NOMO-1 treated with dmso at 0.1 percent for 144 hours (cell line): Measurements from ENCODE around the gene APLP1.
A peak's percentile ranks its signal among the peaks of the same experiment; 100 is the strongest.
"Not testable (repeated sequence)": the region's sequence is repeated elsewhere in the genome, so short reads cannot be mapped to it uniquely, and the experiment has no call there.

Experiments
- DNase-seq: peaks from one replicate; lab custom pipeline; 2025; ENCODE audit not compliant: unreplicated experiment; lab: John Stamatoyannopoulos, UW

The APLP1 gene

GRCh38 chr19:35852029-35852780 lies 16.2 kb upstream of the APLP1 start, which contains the start of gene NPHS1:
Gene NPHS1 (minus strand): TSS chr19:35852504. CDS start chr19:35851837, 667 bp downstream.
- DNase-seq, result no peak

- DNase-seq, result no peak
Measured at GRCh38 chr19:35853038-35853756, 15.2 kb upstream of the APLP1 start.

GRCh38 chr19:35856546-35857149 lies 11.7 kb upstream of the APLP1 start, which contains the start of gene KIRREL2:
Gene KIRREL2 (plus strand): TSS chr19:35856911. CDS start chr19:35857120, 209 bp downstream.
- DNase-seq, result peak; percentile 45

GRCh38 chr19:35858311-35858710 lies 10.1 kb upstream of the APLP1 start:
- no peak for DNase-seq

DNA sequence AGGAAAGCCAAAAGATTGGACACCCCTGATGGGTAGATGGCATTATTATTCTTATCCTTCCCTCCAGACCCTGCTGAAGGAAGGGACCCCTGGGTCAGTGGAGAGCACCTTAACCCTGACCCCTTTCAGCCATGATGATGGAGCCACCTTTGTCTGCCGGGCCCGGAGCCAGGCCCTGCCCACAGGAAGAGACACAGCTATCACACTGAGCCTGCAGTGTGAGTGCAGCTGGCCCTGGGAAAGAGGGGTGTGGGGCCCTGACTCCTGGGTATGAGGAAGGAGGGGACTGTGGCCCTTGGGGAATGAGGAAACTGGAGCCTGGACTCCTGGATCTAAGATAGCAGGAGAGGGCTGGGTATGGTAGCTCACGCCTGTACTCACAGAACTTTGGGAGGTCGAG lies 9.0 kb upstream of the APLP1 start:
- DNase-seq, result no peak

DNA sequence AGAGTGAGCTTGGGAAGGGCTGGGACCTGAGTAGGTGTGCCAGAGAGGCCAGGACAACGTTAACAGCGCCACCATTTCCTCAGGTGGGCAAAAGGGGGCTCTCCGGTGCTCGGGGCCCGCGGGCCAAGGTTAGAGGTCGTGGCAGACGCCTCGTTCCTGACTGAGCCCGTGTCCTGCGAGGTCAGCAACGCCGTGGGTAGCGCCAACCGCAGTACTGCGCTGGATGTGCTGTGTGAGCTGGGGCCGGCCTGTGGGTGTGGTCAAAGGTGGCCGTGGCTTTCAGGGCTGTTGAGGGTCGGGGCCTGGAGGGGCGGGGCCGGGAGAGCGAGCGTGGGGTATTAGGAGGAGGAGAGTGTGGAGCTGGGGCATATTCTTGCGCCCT lies 7.9 kb upstream of the APLP1 start:
- no peak for DNase-seq

DNA sequence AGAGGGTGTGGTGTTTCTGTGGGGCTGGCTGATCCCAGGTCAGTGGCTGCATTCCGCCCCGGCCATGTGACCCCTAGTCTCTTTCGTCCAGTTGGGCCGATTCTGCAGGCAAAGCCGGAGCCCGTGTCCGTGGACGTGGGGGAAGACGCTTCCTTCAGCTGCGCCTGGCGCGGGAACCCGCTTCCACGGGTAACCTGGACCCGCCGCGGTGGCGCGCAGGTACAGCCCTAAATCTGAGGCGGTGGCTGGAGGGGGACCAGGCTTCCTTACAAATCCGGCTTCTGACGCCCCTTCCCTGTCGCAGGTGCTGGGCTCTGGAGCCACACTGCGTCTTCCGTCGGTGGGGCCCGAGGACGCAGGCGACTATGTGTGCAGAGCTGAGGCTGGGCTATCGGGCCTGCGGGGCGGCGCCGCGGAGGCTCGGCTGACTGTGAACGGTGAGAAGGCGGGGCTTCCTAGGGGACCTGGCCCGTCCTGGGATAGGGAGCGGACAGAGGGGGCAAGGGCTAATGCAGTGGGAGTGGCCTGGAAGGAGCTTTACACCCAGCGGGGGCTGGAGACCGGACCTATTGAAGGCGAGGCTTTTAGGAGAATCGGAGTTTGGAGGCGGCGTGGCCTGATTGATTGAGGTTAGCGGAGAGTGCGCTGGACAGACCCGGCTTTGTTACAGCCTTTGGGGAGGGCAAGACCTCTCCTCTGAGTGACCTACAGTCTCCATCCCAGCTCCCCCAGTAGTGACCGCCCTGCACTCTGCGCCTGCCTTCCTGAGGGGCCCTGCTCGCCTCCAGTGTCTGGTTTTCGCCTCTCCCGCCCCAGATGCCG lies 7.3 kb upstream of the APLP1 start:
- no peak for DNase-seq

- DNase-seq, result no peak
Measured at GRCh38 chr19:35861640-35862160, 6.7 kb upstream of the APLP1 start.

- DNase-seq, result no peak
Measured at GRCh38 chr19:35862528-35862927, 5.8 kb upstream of the APLP1 start.

DNA sequence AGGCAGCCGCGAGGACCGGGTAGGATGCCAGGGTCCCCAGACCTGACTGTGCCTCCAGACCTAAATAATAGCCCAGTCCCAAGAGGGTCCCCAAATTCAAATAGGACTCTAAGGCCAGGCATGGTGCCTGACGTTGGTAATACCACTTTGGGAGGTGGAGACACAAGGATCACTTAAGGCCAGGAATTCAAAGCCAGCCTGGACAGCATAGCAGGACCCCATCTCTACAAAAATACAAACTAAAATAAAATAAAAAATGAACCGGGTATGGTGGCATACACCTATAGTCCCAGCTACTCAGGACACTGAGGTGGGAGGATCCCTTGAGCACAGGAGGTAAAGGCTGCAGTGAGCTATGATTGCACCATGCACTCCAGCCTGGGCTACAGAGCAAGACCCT lies 5.4 kb upstream of the APLP1 start:
- no peak for DNase-seq

- DNase-seq, result no peak
Measured at GRCh38 chr19:35868823-35869326, 501 bp downstream of the APLP1 start.

GRCh38 chr19:35869327-35870123 lies 1.2 kb downstream of the APLP1 start:
- peak; percentile 80 for DNase-seq

DNA sequence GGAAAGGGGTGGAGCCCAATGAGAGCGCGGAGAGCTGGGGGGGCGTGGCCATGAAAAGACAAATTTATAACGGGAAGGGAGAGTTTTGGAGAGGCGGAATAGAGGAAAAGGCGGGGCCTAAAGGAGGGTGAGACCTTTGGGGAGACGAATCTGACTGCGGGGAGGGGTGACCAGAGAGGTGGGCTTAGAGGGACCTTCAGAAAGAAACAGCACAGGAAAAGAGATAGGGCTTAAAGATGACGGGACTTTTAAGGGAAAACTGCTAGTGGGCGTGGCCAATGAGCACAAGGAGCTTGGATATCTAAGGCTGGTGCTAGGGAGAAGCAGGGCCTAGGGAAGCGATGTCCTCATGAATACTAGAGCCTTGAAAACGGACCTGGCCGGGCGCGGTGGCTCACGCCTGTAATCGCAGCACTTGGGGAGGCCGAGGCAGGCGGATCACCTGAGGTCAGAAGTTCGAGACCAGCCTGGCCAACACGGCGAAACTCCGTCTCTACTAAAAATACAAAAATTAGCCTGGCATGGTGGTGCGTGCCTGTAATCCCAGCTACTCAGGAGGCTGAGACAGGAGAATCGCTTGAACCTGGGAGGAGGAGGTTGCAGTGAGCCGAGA lies 1.9 kb downstream of the APLP1 start:
- not testable (repeated sequence) for DNase-seq

- DNase-seq, result no peak
Measured at GRCh38 chr19:35870798-35871197, 2.4 kb downstream of the APLP1 start.

DNA sequence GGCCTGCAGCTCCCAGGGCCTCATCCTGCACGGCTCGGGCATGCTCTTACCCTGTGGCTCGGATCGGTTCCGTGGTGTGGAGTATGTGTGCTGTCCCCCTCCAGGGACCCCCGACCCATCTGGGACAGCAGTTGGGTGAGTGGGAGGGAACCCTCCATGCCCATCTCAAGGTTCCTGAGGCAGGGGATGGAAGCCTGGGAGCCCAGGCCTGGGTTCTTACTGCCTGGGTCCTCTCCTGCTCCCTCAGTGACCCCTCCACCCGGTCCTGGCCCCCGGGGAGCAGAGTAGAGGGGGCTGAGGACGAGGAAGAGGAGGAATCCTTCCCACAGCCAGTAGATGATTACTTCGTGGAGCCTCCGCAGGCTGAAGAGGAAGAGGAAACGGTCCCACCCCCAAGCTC lies 3.2 kb downstream of the APLP1 start:
- no peak for DNase-seq

GRCh38 chr19:35872180-35872579 lies 3.8 kb downstream of the APLP1 start:
- no peak for DNase-seq

GRCh38 chr19:35874392-35874930 lies 6.1 kb downstream of the APLP1 start:
- DNase-seq, result no peak

DNA sequence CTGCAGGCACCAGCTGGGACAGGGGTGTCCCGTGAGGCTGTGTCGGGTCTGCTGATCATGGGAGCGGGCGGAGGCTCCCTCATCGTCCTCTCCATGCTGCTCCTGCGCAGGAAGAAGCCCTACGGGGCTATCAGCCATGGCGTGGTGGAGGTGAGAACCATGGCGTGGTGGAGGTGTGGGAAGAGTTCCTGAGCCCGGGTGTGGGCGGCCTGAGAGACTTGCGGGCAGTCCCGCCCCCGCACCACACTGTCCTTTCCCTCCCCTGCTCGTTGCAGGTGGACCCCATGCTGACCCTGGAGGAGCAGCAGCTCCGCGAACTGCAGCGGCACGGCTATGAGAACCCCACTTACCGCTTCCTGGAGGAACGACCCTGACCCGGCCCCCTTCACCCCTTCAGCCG lies 10.7 kb downstream of the APLP1 start:
- DNase-seq, result no peak

GRCh38 chr19:35879770-35880317 lies 11.5 kb downstream of the APLP1 start:
- DNase-seq, result peak; percentile 84
